ES-I3 (cell line): Measurements from ENCODE around the gene MSANTD3.
"Not testable (repeated sequence)": the region's sequence is repeated elsewhere in the genome, so short reads cannot be mapped to it uniquely, and the experiment has no call there.

Source experiments
- H3K36me3 ChIP-seq: 2 replicates; pipeline ENCODE4 v1.6.1; 2013; ENCODE audit warnings: mild to moderate bottlenecking, low read length, control low read depth, moderate library complexity; ENCODE audit not compliant: insufficient read depth
- H3K4me1 ChIP-seq: 2 replicates; pipeline ENCODE4 v1.6.1; 2013; ENCODE audit warnings: mild to moderate bottlenecking, control low read depth, low read length; ENCODE audit not compliant: insufficient read depth
- H3K9ac ChIP-seq: 2 replicates; pipeline ENCODE4 v1.6.1; 2013; ENCODE audit warnings: low read depth, mild to moderate bottlenecking, low read length, moderate library complexity
- H3K9me3 ChIP-seq: 2 replicates; pipeline ENCODE4 v1.6.1; 2013; ENCODE audit warnings: mild to moderate bottlenecking, low read length, moderate library complexity; ENCODE audit not compliant: control insufficient read depth, insufficient read depth

The MSANTD3 gene

GRCh38 chr9:100440071-100440470 lies 13.1 kb downstream of the MSANTD3 start:
- Histone ChIP-seq H3K4me1 (no peaks in the 10 kb centered on the region), H3K9ac (no peak overlapping the region), H3K36me3 (no peaks in the 10 kb centered on the region), H3K9me3 (no peaks in the 10 kb centered on the region)

GRCh38 chr9:100440487-100440886 lies 13.5 kb downstream of the MSANTD3 start:
- not testable (repeated sequence) for H3K4me1 ChIP-seq, H3K9me3 ChIP-seq, H3K36me3 ChIP-seq, H3K9ac ChIP-seq

GRCh38 chr9:100441911-100442361 lies 15.0 kb downstream of the MSANTD3 start:
- Histone ChIP-seq H3K9ac (no peak overlapping the region), H3K36me3 (no peaks in the 10 kb centered on the region), H3K4me1 (no peaks in the 10 kb centered on the region), H3K9me3 (no peaks in the 10 kb centered on the region)

- Histone ChIP-seq H3K9me3 (no peaks in the 10 kb centered on the region), H3K36me3 (no peaks in the 10 kb centered on the region), H3K9ac (no peak overlapping the region), H3K4me1 (no peaks in the 10 kb centered on the region)
These were observed 17.1 kb downstream of the MSANTD3 start for GRCh38 chr9:100443781-100444768.

- no peak overlapping the region for H3K9ac ChIP-seq
- no peaks in the 10 kb centered on the region for H3K9me3 ChIP-seq
- H3K4me1 ChIP-seq = no peaks in the 10 kb centered on the region
- H3K36me3 ChIP-seq = no peaks in the 10 kb centered on the region
These were observed 18.4 kb downstream of the MSANTD3 start for GRCh38 chr9:100445161-100445902.

- Histone ChIP-seq H3K9me3 (no peaks in the 10 kb centered on the region), H3K9ac (no peak overlapping the region), H3K4me1 (no peaks in the 10 kb centered on the region), H3K36me3 (no peaks in the 10 kb centered on the region)
These were observed 19.1 kb downstream of the MSANTD3 start for GRCh38 chr9:100445903-100446549.

GRCh38 chr9:100447041-100447440 lies 20.1 kb downstream of the MSANTD3 start:
- Histone ChIP-seq H3K9me3 (no peaks in the 10 kb centered on the region), H3K9ac (no peak overlapping the region), H3K36me3 (no peaks in the 10 kb centered on the region), H3K4me1 (no peaks in the 10 kb centered on the region)

GRCh38 chr9:100448266-100448665 lies 21.3 kb downstream of the MSANTD3 start:
- Histone ChIP-seq H3K36me3 (no peaks in the 10 kb centered on the region; the same call in 1 of the 2 replicates), H3K4me1 (no peaks in the 10 kb centered on the region), H3K9ac (no peak overlapping the region), H3K9me3 (peaks cover 7% of the 10 kb centered on the region; the same call in 1 of the 2 replicates)

- Histone ChIP-seq H3K9me3 (peaks cover 7% of the 10 kb centered on the region; the same call in 1 of the 2 replicates), H3K36me3 (no peaks in the 10 kb centered on the region; the same call in 1 of the 2 replicates), H3K4me1 (no peaks in the 10 kb centered on the region), H3K9ac (no peak overlapping the region)
These were observed 22.5 kb downstream of the MSANTD3 start for GRCh38 chr9:100449420-100449819.

- Histone ChIP-seq H3K36me3 (no peaks in the 10 kb centered on the region; the same call in 1 of the 2 replicates), H3K9me3 (peaks cover 7% of the 10 kb centered on the region; the same call in 1 of the 2 replicates), H3K9ac (no peak overlapping the region), H3K4me1 (no peaks in the 10 kb centered on the region)
These were observed 26.0 kb downstream of the MSANTD3 start for GRCh38 chr9:100452894-100453293.

GRCh38 chr9:100455470-100455869 lies 28.5 kb downstream of the MSANTD3 start:
- H3K36me3 ChIP-seq = no peaks in the 10 kb centered on the region; the same call in 1 of the 2 replicates
- no peaks in the 10 kb centered on the region for H3K4me1 ChIP-seq
- no peak overlapping the region for H3K9ac ChIP-seq
- H3K9me3 ChIP-seq = peaks cover 7% of the 10 kb centered on the region; the same call in 1 of the 2 replicates

- peaks cover 7% of the 10 kb centered on the region; the same call in 1 of the 2 replicates for H3K9me3 ChIP-seq
- H3K4me1 ChIP-seq = peaks cover 4% of the 10 kb centered on the region; the same call in 1 of the 2 replicates
- no peaks in the 10 kb centered on the region; the same call in 1 of the 2 replicates for H3K36me3 ChIP-seq
- H3K9ac ChIP-seq = no peak overlapping the region
These were observed 30.6 kb downstream of the MSANTD3 start for GRCh38 chr9:100457517-100457916.

- Histone ChIP-seq H3K36me3 (no peaks in the 10 kb centered on the region), H3K9ac (no peak overlapping the region), H3K4me1 (peaks cover 7% of the 10 kb centered on the region; the same call in 1 of the 2 replicates), H3K9me3 (no peaks in the 10 kb centered on the region)
These were observed 33.0 kb downstream of the MSANTD3 start for GRCh38 chr9:100459963-100460362.

GRCh38 chr9:100465274-100465673 lies 38.3 kb downstream of the MSANTD3 start:
- Histone ChIP-seq H3K9ac (no peak overlapping the region), H3K36me3 (no peaks in the 10 kb centered on the region), H3K9me3 (no peaks in the 10 kb centered on the region), H3K4me1 (peaks cover 7% of the 10 kb centered on the region; the same call in 1 of the 2 replicates)
